B cell (primary cell): ENCODE data around the gene RPA3. TPM values are rescaled to one million over a fixed set of nuclear protein-coding genes. Genes with fewer than 3 reads are reported as not detected.

Experiments
- ATAC-seq: fragments of 200-7000 bp; cut with Tn5 transposase; one replicate; pipeline ENCODE4 v1.10.0; 2021; ENCODE audit warnings: low read depth, mild to moderate bottlenecking, moderate number of reproducible peaks, moderate library complexity
- CTCF ChIA-PET: fragments of 350-600 bp; sonication (Branson Sonifier 250); formaldehyde crosslinking; loops from one replicate; lab custom pipeline; 2021; ENCODE audit warnings: antibody characterized with exemption, inconsistent platforms; lab: Charles Lee
- POLR2A ChIA-PET: fragments of 350-600 bp; sonication (Branson Sonifier 250); formaldehyde crosslinking; loops from one replicate; lab custom pipeline; 2021; ENCODE audit warnings: antibody characterized with exemption; lab: Charles Lee
- DNase-seq: peaks from one replicate; pipeline ENCODE4 v3.0.0; 2013
- H2AFZ ChIP-seq: 2 replicates; pipeline ENCODE4 v1.6.1; 2012; ENCODE audit warnings: mild to moderate bottlenecking, low read depth, low read length; ENCODE audit not compliant: insufficient read depth, poor library complexity, severe bottlenecking
- H3K27ac ChIP-seq, 2 donors: 1 replicate in 1 of 2; 2 replicates in 1 of 2; pipeline ENCODE4 v1.5.1; 2012 to 2013; ENCODE audit warnings: low read length in 2 of 2, mild to moderate bottlenecking in 2 of 2, moderate library complexity in 1 of 2
- H3K27me3 ChIP-seq, 4 experiments: fragments of 200-600 bp in 1 of 4; sonication (generic) in 1 of 4; replicated peaks in 1 of 4; 1 replicate in 2 of 4; 2 replicates in 2 of 4; pipeline versions ENCODE4 v1.6.1 to v1.7.0; 2013 to 2016; ENCODE audit warnings: low read length in 3 of 4, mild to moderate bottlenecking in 2 of 4, mixed read lengths in 1 of 4, moderate library complexity in 1 of 4; ENCODE audit not compliant: insufficient read depth in 4 of 4, control insufficient read depth in 3 of 4; ENCODE audit errors: control extremely low read depth in 1 of 4
- H3K36me3 ChIP-seq, 2 experiments: replicated peaks in 1 of 2; 1 replicate in 1 of 2; 2 replicates in 1 of 2; pipeline versions ENCODE4 v1.6.1 to v1.7.1; 2013; ENCODE audit warnings: low read length in 1 of 2; ENCODE audit not compliant: insufficient read depth in 2 of 2, control insufficient read depth in 1 of 2; ENCODE audit errors: control extremely low read depth in 1 of 2, extremely low read depth in 1 of 2
- H3K4me1 ChIP-seq, 2 donors: fragments of 200-600 bp in 1 of 2; sonication (generic) in 1 of 2; 1 replicate in 1 of 2; 2 replicates in 1 of 2; pipeline versions ENCODE4 v1.5.1 to v1.6.1; 2013 to 2017; ENCODE audit warnings: low read length in 2 of 2; ENCODE audit not compliant: control insufficient read depth in 2 of 2, insufficient read depth in 2 of 2
- H3K4me2 ChIP-seq: replicated peaks from 2 replicates; pipeline ENCODE3; 2012; ENCODE audit warnings: mild to moderate bottlenecking, low read depth, low read length; ENCODE audit not compliant: poor library complexity, severe bottlenecking
- H3K4me3 ChIP-seq, 5 experiments: fragments of 200-600 bp in 1 of 5; sonication (generic) in 1 of 5; 1 replicate in 3 of 5; 2 replicates in 2 of 5; pipeline versions ENCODE4 v1.5.1 to v1.7.0; 2011 to 2016; ENCODE audit warnings: low read length in 4 of 5, mild to moderate bottlenecking in 4 of 5, low read depth in 2 of 5, control low read depth in 1 of 5, moderate library complexity in 1 of 5; ENCODE audit not compliant: insufficient read depth in 1 of 5; ENCODE audit errors: control extremely low read depth in 1 of 5, extremely low read depth in 1 of 5
- H3K79me2 ChIP-seq: fragments of 200-600 bp; sonication (generic); one replicate; pipeline ENCODE4 v1.6.0; 2016; ENCODE audit warnings: low read length; ENCODE audit not compliant: control insufficient read depth, insufficient read depth
- H3K9ac ChIP-seq: fragments of 200-600 bp; sonication (generic); 2 replicates; pipeline ENCODE4 v1.6.1; 2017; ENCODE audit warnings: mild to moderate bottlenecking, low read length, moderate library complexity
- H3K9me3 ChIP-seq, 3 donors: one replicate each; pipeline versions ENCODE4 v1.6.1 to v1.7.1; 2013; ENCODE audit warnings: low read length in 2 of 3; ENCODE audit not compliant: control insufficient read depth in 2 of 3, insufficient read depth in 1 of 3; ENCODE audit errors: control extremely low read depth in 1 of 3
- H4K20me1 ChIP-seq: 2 replicates; pipeline ENCODE4 v1.6.0; 2012; ENCODE audit warnings: mild to moderate bottlenecking, low read length; ENCODE audit not compliant: insufficient read depth, control insufficient read depth, poor library complexity, severe bottlenecking
- H3K27ac Mint-ChIP-seq: one replicate; pipeline ENCODE4 v1.8.0; 2021; ENCODE audit warnings: mixed read lengths
- H3K27me3 Mint-ChIP-seq: one replicate; pipeline ENCODE4 v1.8.0; 2021; ENCODE audit warnings: mixed read lengths
- H3K4me1 Mint-ChIP-seq: one replicate; pipeline ENCODE4 v1.8.0; 2021; ENCODE audit warnings: mixed read lengths
- H3K4me3 Mint-ChIP-seq: one replicate; pipeline ENCODE4 v1.8.0; 2021; ENCODE audit warnings: mixed read lengths
- H3K9me3 Mint-ChIP-seq: one replicate; pipeline ENCODE4 v1.8.0; 2022; ENCODE audit warnings: mixed read lengths; ENCODE audit not compliant: insufficient read depth
- EZH2 ChIP-seq: IDR thresholded peaks from 2 replicates; pipeline ENCODE4 v1.6.1; 2012; ENCODE audit warnings: borderline replicate concordance, low read depth, mild to moderate bottlenecking, moderate library complexity, low read length; ENCODE audit not compliant: insufficient read depth, poor library complexity, severe bottlenecking
- WGBS: methylation state at CpG from one replicate; pipeline ENCODE4 v1.1.5; 2013; ENCODE audit warnings: missing lambda C conversion rate; ENCODE audit not compliant: insufficient coverage; 5-methylcytosine and 5-hydroxymethylcytosine counted together
- intact Hi-C: fragments of 100-400 bp; cut with micrococcal nuclease; formaldehyde crosslinking; loops from one replicate; pipeline ENCODE4 v1.10.0; 2022
- polyA plus RNA-seq: library from polyadenylated mRNA; depleted of rRNA; stranded (reverse); fragments of >200 nt; gene quantifications from 2 replicates; pipeline ENCODE4 v1.2.3, GENCODE V29; 2012
- total RNA-seq, 2 donors: library from RNA; stranded (reverse); fragments of 120-200 nt in 1 of 2; gene quantifications; 1 replicate in 1 of 2; 2 replicates in 1 of 2; pipeline versions ENCODE4 v1.2.3 to v1.2.4, GENCODE V29; 2013 to 2022
- TF ChIP-seq, protein P1 (sequence below): fragments of 200-600 bp; IDR thresholded peaks from one replicate; pipeline ENCODE4 v1.8.0; 2022; ENCODE audit warnings: antibody characterized with exemption, mild to moderate bottlenecking

RPA3 gene
- total and polyA plus RNA-seq, 2 donors (not counting 1 experiment from before 2014, with no cell fraction given) = 25.6 to 49.3 TPM

DNA sequence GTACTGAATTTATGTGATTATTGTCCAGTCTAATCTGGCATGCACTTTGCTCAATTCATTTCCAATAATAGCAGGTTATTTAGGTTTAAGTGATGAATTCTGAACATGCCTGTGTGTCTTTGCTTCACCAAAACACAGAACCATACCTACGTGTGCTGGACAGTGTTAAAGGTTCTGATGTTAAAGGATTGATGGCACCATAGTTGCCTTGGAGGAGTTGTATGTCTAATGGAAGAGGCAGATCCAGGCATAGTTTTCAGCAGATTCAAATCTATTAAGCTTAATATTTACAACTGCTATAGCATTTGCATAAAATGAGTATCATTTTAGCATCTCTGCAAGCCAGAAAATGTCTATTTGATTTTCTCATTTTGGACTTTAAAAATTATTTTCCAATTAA is 105.9 kb downstream of the RPA3 start:
- TF ChIP-seq, protein P1, sequence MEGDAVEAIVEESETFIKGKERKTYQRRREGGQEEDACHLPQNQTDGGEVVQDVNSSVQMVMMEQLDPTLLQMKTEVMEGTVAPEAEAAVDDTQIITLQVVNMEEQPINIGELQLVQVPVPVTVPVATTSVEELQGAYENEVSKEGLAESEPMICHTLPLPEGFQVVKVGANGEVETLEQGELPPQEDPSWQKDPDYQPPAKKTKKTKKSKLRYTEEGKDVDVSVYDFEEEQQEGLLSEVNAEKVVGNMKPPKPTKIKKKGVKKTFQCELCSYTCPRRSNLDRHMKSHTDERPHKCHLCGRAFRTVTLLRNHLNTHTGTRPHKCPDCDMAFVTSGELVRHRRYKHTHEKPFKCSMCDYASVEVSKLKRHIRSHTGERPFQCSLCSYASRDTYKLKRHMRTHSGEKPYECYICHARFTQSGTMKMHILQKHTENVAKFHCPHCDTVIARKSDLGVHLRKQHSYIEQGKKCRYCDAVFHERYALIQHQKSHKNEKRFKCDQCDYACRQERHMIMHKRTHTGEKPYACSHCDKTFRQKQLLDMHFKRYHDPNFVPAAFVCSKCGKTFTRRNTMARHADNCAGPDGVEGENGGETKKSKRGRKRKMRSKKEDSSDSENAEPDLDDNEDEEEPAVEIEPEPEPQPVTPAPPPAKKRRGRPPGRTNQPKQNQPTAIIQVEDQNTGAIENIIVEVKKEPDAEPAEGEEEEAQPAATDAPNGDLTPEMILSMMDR = no peak
- TF ChIP-seq EZH2 = no peak
- Histone ChIP-seq H3K4me2 (no peak overlapping the region), H3K27me3 (no peaks in the 10 kb centered on the region), H4K20me1 (no peaks in the 10 kb centered on the region), H3K79me2 (no peaks in the 10 kb centered on the region), H3K9me3 (no peaks in the 10 kb centered on the region), H3K4me1 (peaks cover 0 to 5% of the 10 kb centered on the region in 2 donors), H3K36me3 (peaks cover 8 to 11% of the 10 kb centered on the region in 2 experiments), H3K4me3 (no peak overlapping the region), H2AFZ (no peak overlapping the region), H3K27ac (no peak overlapping the region), H3K9ac (no peak overlapping the region)
- H3K27me3 Mint-ChIP-seq = no peaks in the 10 kb centered on the region
- POLR2A ChIA-PET = no interaction called here
- no peaks in the 10 kb centered on the region for H3K9me3 Mint-ChIP-seq
- no peak overlapping the region for H3K4me3 Mint-ChIP-seq
- H3K4me1 Mint-ChIP-seq = peaks cover 11% of the 10 kb centered on the region
- no peak for DNase-seq
- CTCF ChIA-PET = no interaction called here
- H3K27ac Mint-ChIP-seq = no peak overlapping the region
- WGBS = no CpG with 5 or more reads among the region's 1 CpG
- intact Hi-C loops = no loop called here
- no peak for ATAC-seq

DNA sequence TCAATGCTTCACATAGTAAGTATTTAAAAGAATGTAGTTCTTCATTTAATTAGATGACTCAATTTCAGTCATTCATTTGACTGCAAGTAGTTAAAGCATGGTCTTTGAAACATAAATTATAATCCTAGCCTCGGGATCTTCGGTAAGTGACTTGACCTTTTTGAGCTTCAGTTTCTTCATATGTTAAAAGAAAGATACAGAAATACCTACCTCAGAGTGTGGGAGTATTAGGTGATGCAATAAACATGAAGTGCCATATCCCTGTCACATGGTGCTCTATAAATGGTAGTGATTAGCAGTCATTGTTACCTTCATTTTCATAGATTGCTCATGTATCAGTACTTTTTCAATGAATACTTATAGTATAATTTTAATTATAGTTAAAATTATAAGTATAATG is 109.1 kb downstream of the RPA3 start:
- no peak for ATAC-seq
- Histone ChIP-seq H3K27ac (no peak overlapping the region), H2AFZ (no peak overlapping the region), H3K9ac (no peak overlapping the region), H3K9me3 (no peaks in the 10 kb centered on the region), H3K27me3 (no peaks in the 10 kb centered on the region), H3K4me3 (no peak overlapping the region), H4K20me1 (no peaks in the 10 kb centered on the region), H3K4me1 (peaks cover 0 to under 1% of the 10 kb centered on the region in 2 donors), H3K36me3 (peaks cover 8 to 18% of the 10 kb centered on the region in 2 experiments), H3K79me2 (no peaks in the 10 kb centered on the region), H3K4me2 (no peak overlapping the region)
- WGBS = no CpG with 5 or more reads among the region's 2 CpGs
- intact Hi-C loops = no loop called here
- ChIA-PET POLR2A (no interaction called here), CTCF (no interaction called here)
- Mint-ChIP-seq H3K9me3 (no peaks in the 10 kb centered on the region), H3K4me3 (no peak overlapping the region), H3K27me3 (no peaks in the 10 kb centered on the region), H3K4me1 (peaks cover 2% of the 10 kb centered on the region), H3K27ac (no peak overlapping the region)
- DNase-seq = no peak
- TF ChIP-seq, protein P1 = no peak
- TF ChIP-seq EZH2 = no peak
